Measurements from ENCODE around the gene PRKN.

Gene PRKN

GRCh38 chr6:162377735-162378134, 349.8 kb downstream of the PRKN start:
- no peak for DNase-seq (ENCODE audit: low read depth)

GRCh38 chr6:162373868-162374267, 353.7 kb downstream of the PRKN start:
- DNase-seq (ENCODE audit: low read depth) = no peak

- DNase-seq (ENCODE audit: low read depth) = no peak
Observed at GRCh38 chr6:162373192-162373591, 354.4 kb downstream of the PRKN start.

- no peak for DNase-seq (ENCODE audit: low read depth)
Observed at GRCh38 chr6:162372106-162372505, 355.5 kb downstream of the PRKN start.

- no peak for DNase-seq (ENCODE audit: low read depth)
Observed at GRCh38 chr6:162371121-162371520, 356.4 kb downstream of the PRKN start.

GRCh38 chr6:162369091-162369490, 358.5 kb downstream of the PRKN start:
- no peak for DNase-seq (ENCODE audit: low read depth)

- peak; percentile 74 for DNase-seq (ENCODE audit: low read depth)
Observed at GRCh38 chr6:162364488-162364887, 363.1 kb downstream of the PRKN start.

- DNase-seq (ENCODE audit: low read depth) = peak; percentile 87
Observed at GRCh38 chr6:162363757-162364156, 363.8 kb downstream of the PRKN start.

GRCh38 chr6:162360901-162361567, 366.5 kb downstream of the PRKN start:
- DNase-seq (ENCODE audit: low read depth) = no peak

GRCh38 chr6:162358625-162359024, 368.9 kb downstream of the PRKN start:
- DNase-seq (ENCODE audit: low read depth) = no peak

- no peak for DNase-seq (ENCODE audit: low read depth)
Observed at GRCh38 chr6:162345051-162345511, 382.5 kb downstream of the PRKN start.

- no peak for DNase-seq (ENCODE audit: low read depth)
Observed at GRCh38 chr6:162344646-162345010, 382.9 kb downstream of the PRKN start.

- DNase-seq (ENCODE audit: low read depth) = no peak
Observed at GRCh38 chr6:162343936-162344645, 383.5 kb downstream of the PRKN start.

GRCh38 chr6:162343198-162343935, 384.2 kb downstream of the PRKN start:
- DNase-seq (ENCODE audit: low read depth) = no peak

- DNase-seq (ENCODE audit: low read depth) = no peak
Observed at GRCh38 chr6:162337412-162337811, 390.2 kb downstream of the PRKN start.

- no peak for DNase-seq (ENCODE audit: low read depth)
Observed at GRCh38 chr6:162336359-162336758, 391.2 kb downstream of the PRKN start.

- DNase-seq (ENCODE audit: low read depth) = no peak
Observed at GRCh38 chr6:162332365-162332764, 395.2 kb downstream of the PRKN start.

GRCh38 chr6:162331911-162332310, 395.7 kb downstream of the PRKN start:
- no peak for DNase-seq (ENCODE audit: low read depth)

GRCh38 chr6:162325826-162326225, 401.7 kb downstream of the PRKN start:
- no peak for DNase-seq (ENCODE audit: low read depth)

- DNase-seq (ENCODE audit: low read depth) = no peak
Observed at GRCh38 chr6:162325051-162325450, 402.5 kb downstream of the PRKN start.

GRCh38 chr6:162315291-162315690, 412.3 kb downstream of the PRKN start:
- no peak for DNase-seq (ENCODE audit: low read depth)

- DNase-seq (ENCODE audit: low read depth) = no peak
Observed at GRCh38 chr6:162313922-162314660, 413.5 kb downstream of the PRKN start.

All from CMK (cell line).